Epithelial cell of alveolus of lung (primary cell): ENCODE data around the gene CENPN. TPM values are rescaled to one million over a fixed set of nuclear protein-coding genes. Genes with fewer than 3 reads are reported as not detected.

ENCODE experiments used
- total RNA-seq: library from RNA; depleted of rRNA; stranded (reverse); fragments of >200 nt; gene quantifications from 2 replicates; pipeline ENCODE4 v1.2.1, GENCODE V29; 2015

Gene CENPN
- total RNA-seq: 6.4 and 27.4 TPM in 2 replicates

GRCh38 chr16:81006813-81007695 lies at the start of gene CENPN, which contains the start of gene CMC2:
Gene CENPN (plus strand): TSS chr16:81007214. CDS start chr16:81011940, 4,726 bp downstream.
Gene CMC2 (minus strand): TSS chr16:81006885. CDS start chr16:80997394, 9,491 bp downstream.

GRCh38 chr16:81035398-81035974 lies 28.5 kb downstream of the CENPN start, which contains the start of gene ATMIN:
Gene ATMIN (plus strand): TSS chr16:81035842. CDS start chr16:81035871, 29 bp downstream.

GRCh38 chr16:81077076-81077940 lies 70.3 kb downstream of the CENPN start, which contains the start of gene C16orf46:
Gene C16orf46 (minus strand): TSS chr16:81077238. CDS start chr16:81063955, 13,283 bp downstream.

Other genes starting within 250 kb of the CENPN start
- 6.5 and 8.4 TPM in 2 replicates for gene CDYL2, start 202.6 kb upstream of the CENPN start, total RNA-seq
- gene CMC2, start 329 bp upstream of the CENPN start, total RNA-seq: 18.0 and 83.3 TPM in 2 replicates
- gene ATMIN, start 28.6 kb downstream of the CENPN start, total RNA-seq: 32.7 and 33.5 TPM in 2 replicates
- gene C16orf46, start 70.0 kb downstream of the CENPN start, total RNA-seq: 0.13 and 0.88 TPM in 2 replicates
- gene GCSH, start 89.2 kb downstream of the CENPN start, total RNA-seq: 20.0 and 23.1 TPM in 2 replicates
- gene BCO1, start 231.5 kb downstream of the CENPN start, total RNA-seq: not detected in 2 replicates